K562 (cell line): ENCODE results near the gene AMN1. TPM values are rescaled to one million over a fixed set of nuclear protein-coding genes. Genes with fewer than 3 reads are reported as not detected.
"Not testable (repeated sequence)": the region's sequence is repeated elsewhere in the genome, so short reads cannot be mapped to it uniquely, and the experiment has no call there.

Source experiments
- BACH1 ChIP-seq: fragments of 200-800 bp; sonication (Bioruptor generic); IDR thresholded peaks from 2 replicates; pipeline ENCODE4 v1.6.1; 2016; ENCODE audit warnings: missing genetic modification characterization, missing compliant biosample characterization
- C11orf30 ChIP-seq: fragments of 450-650 bp; IDR thresholded peaks from 2 replicates; pipeline ENCODE4 v1.6.1; 2016; ENCODE audit warnings: low read depth, mild to moderate bottlenecking
- EP400 ChIP-seq: fragments of 450-650 bp; IDR thresholded peaks from 2 replicates; pipeline ENCODE4 v1.6.1; 2017; ENCODE audit warnings: antibody characterized with exemption, mild to moderate bottlenecking, moderate library complexity
- L3MBTL2 ChIP-seq: fragments of 450-650 bp; IDR thresholded peaks from 2 replicates; pipeline ENCODE4 v1.6.1; 2016; ENCODE audit warnings: mild to moderate bottlenecking, moderate library complexity
- PYGO2 ChIP-seq: fragments of 450-650 bp; IDR thresholded peaks from 2 replicates; pipeline ENCODE4 v1.6.1; 2016; ENCODE audit warnings: mild to moderate bottlenecking, missing genetic modification characterization, moderate library complexity, missing compliant biosample characterization
- SOX6 ChIP-seq: fragments of 450-650 bp; IDR thresholded peaks from 2 replicates; pipeline ENCODE4 v1.6.1; 2014; ENCODE audit warnings: mild to moderate bottlenecking
- SRF ChIP-seq, 2 experiments: fragments of 250-450, 450-650 bp in 1 of 2; sonication (Bioruptor Pico) in 1 of 2; sonication (generic) in 1 of 2; formaldehyde crosslinking; IDR thresholded peaks; 2 replicates each; pipeline versions ENCODE4 v1.5.0 to v1.5.1; 2020 to 2022; ENCODE audit warnings: mild to moderate bottlenecking in 1 of 2, missing genetic modification reagents in 1 of 2
- YY1 ChIP-seq, 3 experiments: IDR thresholded peaks; 2 replicates each; pipeline ENCODE4 v1.6.1; 2011; ENCODE audit warnings: low read length in 2 of 3, mild to moderate bottlenecking in 2 of 3, moderate library complexity in 2 of 3, borderline replicate concordance in 1 of 3, control low read depth in 1 of 3, low read depth in 1 of 3; ENCODE audit not compliant: insufficient read depth in 3 of 3, insufficient replicate concordance in 2 of 3, control insufficient read depth in 1 of 3, insufficient read length in 1 of 3; ENCODE audit errors: extremely low read depth in 1 of 3
- ZFP1 ChIP-seq: fragments of 450-650 bp; formaldehyde crosslinking; IDR thresholded peaks from 2 replicates; pipeline ENCODE4 v1.4.0; 2020; ENCODE audit warnings: mild to moderate bottlenecking, mixed read lengths
- ZKSCAN3 ChIP-seq: fragments of 250-450 bp; sonication (Bioruptor Pico); IDR thresholded peaks from 2 replicates; pipeline ENCODE4 v1.4.0; 2020
- polyA plus RNA-seq, 8 experiments: library from polyadenylated mRNA; depleted of rRNA in 4 of 8; stranded (reverse) in 5 of 8; unstranded in 3 of 8; fragments of >200 nt; fragmentation: Nextera tagmentation in 2 of 8; fragmentation: Illumina TruSeq in 1 of 8; extraction: Ambion mirVana in 2 of 8; extraction: Trizol in 1 of 8; gene quantifications; 2 replicates each; pipeline versions ENCODE4 v1.2.1 to v1.2.3, GENCODE V29; 2011 to 2014; ENCODE audit warnings: inconsistent platforms in 1 of 8, missing spikeins in 1 of 8
- total RNA-seq, 7 experiments: library from RNA; depleted of rRNA in 6 of 7; stranded (reverse); fragments of >200 nt in 6 of 7; fragmentation: Illumina TruSeq in 2 of 7; extraction: Trizol in 2 of 7; gene quantifications; 2 replicates each; pipeline versions ENCODE4 v1.2.1 to v1.2.3, GENCODE V29; 2011 to 2021; ENCODE audit warnings: low replicate concordance in 1 of 7
- TF ChIP-seq, protein P1 (sequence below), 3 experiments: fragments of 200-800 bp in 1 of 3; fragments of 250-450 bp in 1 of 3; fragments of 450-650 bp in 1 of 3; sonication (Bioruptor Pico) in 1 of 3; sonication (Bioruptor generic) in 1 of 3; formaldehyde crosslinking in 1 of 3; IDR thresholded peaks; 2 replicates each; pipeline versions ENCODE4 v1.6.1 to v1.8.0; 2016 to 2022; ENCODE audit warnings: mild to moderate bottlenecking in 2 of 3, missing genetic modification characterization in 2 of 3, missing compliant biosample characterization in 1 of 3, moderate library complexity in 1 of 3
- TF ChIP-seq, protein P2 (sequence below), 2 experiments: fragments of 450-650 bp in 1 of 2; sonication (generic) in 1 of 2; formaldehyde crosslinking in 1 of 2; IDR thresholded peaks; 2 replicates each; pipeline versions ENCODE4 v1.7.1 to v1.9.0; 2016 to 2022; ENCODE audit warnings: inconsistent platforms in 1 of 2, mild to moderate bottlenecking in 1 of 2, missing genetic modification reagents in 1 of 2

Gene AMN1
- total and polyA plus RNA-seq, 9 of the 15 experiments (the other 6 are each of a cell fraction or from before 2014, with no cell fraction given), result 5.2 to 27.6 (median 13.0) TPM

DNA sequence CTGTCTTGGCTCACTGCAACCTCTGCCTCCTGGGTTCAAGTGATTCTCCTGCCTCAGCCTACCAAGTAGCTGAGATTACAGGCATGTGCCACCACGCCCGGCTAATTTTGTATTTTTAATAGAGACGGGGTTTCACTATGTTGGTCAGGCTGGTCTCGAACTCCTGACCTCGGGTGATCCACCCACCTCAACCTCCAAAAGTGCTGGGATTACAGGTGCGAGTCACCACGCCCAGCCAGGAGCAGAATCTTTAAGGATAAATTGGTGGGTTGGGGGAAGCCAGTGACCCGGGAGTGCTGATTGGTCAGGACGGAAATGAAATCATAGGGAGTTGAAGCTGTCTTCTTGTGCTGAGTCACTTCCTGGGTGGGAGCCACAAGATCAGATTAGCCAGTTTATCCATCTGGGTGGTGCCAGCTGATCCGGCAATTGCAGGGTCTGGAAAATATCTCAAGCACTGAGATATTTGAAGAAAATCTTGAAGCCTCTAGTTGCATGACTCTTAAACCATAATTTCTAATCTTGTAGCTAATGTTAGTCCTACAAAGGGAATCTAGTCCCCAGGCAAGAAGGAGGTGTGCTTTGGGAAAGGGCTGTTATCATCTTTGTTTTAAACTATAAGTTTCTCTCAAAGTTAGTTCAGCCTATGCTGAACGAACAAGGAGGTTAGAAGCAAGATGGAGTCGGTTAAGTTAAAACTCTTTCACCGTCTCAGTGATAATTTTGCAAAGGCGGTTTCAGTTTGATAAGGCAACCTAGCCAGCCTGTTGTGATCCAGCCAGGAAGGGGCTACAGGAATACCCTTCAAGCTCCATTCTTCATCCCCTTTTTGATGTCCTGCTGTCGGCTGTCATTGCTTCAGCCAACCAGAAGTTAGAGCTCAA, 5.0 kb upstream of the AMN1 start (continued):
- TF ChIP-seq BACH1 (tag) (peak; percentile 92), ZFP1 (CRISPR knock-in tag) (0 out of 2 replicates have a peak, but pooled peaks have one; percentile 34), EP400 (0 out of 2 replicates have a peak, but pooled peaks have one; percentile 37), L3MBTL2 (peak; percentile 58; the same call in 1 of the 2 replicates), ZKSCAN3 (CRISPR knock-in tag) (peak; percentile 65; the same call in 1 of the 2 replicates), SRF (CRISPR knock-in tag; IDR thresholded peaks at IDR 0.05) (peak in 1 of 2 experiments; percentile 76; a peak in 2 of 4 replicates), SOX6 (peak; percentile 72), C11orf30 (peak; percentile 89), YY1 (IDR thresholded peaks at IDR 0.05; ENCODE audit: borderline replicate concordance in 1 of 3, control insufficient read depth in 1 of 3, extremely low read depth in 1 of 3, insufficient read depth in 3 of 3, insufficient read length in 1 of 3, insufficient replicate concordance in 2 of 3, low read depth in 1 of 3, low read length in 2 of 3) (peak in 1 of 3 experiments; percentile 41), PYGO2 (tag) (peak; percentile 93)
- TF ChIP-seq, protein P1, sequence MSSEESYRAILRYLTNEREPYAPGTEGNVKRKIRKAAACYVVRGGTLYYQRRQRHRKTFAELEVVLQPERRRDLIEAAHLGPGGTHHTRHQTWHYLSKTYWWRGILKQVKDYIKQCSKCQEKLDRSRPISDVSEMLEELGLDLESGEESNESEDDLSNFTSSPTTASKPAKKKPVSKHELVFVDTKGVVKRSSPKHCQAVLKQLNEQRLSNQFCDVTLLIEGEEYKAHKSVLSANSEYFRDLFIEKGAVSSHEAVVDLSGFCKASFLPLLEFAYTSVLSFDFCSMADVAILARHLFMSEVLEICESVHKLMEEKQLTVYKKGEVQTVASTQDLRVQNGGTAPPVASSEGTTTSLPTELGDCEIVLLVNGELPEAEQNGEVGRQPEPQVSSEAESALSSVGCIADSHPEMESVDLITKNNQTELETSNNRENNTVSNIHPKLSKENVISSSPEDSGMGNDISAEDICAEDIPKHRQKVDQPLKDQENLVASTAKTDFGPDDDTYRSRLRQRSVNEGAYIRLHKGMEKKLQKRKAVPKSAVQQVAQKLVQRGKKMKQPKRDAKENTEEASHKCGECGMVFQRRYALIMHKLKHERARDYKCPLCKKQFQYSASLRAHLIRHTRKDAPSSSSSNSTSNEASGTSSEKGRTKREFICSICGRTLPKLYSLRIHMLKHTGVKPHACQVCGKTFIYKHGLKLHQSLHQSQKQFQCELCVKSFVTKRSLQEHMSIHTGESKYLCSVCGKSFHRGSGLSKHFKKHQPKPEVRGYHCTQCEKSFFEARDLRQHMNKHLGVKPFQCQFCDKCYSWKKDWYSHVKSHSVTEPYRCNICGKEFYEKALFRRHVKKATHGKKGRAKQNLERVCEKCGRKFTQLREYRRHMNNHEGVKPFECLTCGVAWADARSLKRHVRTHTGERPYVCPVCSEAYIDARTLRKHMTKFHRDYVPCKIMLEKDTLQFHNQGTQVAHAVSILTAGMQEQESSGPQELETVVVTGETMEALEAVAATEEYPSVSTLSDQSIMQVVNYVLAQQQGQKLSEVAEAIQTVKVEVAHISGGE (CRISPR knock-in tag; IDR thresholded peaks at IDR 0.05), result peak in 1 of 3 experiments; percentile 66; a peak in 2 of 6 replicates
- TF ChIP-seq, protein P2, sequence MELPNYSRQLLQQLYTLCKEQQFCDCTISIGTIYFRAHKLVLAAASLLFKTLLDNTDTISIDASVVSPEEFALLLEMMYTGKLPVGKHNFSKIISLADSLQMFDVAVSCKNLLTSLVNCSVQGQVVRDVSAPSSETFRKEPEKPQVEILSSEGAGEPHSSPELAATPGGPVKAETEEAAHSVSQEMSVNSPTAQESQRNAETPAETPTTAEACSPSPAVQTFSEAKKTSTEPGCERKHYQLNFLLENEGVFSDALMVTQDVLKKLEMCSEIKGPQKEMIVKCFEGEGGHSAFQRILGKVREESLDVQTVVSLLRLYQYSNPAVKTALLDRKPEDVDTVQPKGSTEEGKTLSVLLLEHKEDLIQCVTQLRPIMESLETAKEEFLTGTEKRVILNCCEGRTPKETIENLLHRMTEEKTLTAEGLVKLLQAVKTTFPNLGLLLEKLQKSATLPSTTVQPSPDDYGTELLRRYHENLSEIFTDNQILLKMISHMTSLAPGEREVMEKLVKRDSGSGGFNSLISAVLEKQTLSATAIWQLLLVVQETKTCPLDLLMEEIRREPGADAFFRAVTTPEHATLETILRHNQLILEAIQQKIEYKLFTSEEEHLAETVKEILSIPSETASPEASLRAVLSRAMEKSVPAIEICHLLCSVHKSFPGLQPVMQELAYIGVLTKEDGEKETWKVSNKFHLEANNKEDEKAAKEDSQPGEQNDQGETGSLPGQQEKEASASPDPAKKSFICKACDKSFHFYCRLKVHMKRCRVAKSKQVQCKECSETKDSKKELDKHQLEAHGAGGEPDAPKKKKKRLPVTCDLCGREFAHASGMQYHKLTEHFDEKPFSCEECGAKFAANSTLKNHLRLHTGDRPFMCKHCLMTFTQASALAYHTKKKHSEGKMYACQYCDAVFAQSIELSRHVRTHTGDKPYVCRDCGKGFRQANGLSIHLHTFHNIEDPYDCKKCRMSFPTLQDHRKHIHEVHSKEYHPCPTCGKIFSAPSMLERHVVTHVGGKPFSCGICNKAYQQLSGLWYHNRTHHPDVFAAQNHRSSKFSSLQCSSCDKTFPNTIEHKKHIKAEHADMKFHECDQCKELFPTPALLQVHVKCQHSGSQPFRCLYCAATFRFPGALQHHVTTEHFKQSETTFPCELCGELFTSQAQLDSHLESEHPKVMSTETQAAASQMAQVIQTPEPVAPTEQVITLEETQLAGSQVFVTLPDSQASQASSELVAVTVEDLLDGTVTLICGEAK (IDR thresholded peaks at IDR 0.05), result peak; percentile 64; the same call in 1 of the 2 replicates
- TF ChIP-seq, protein P2 (CRISPR knock-in tag; IDR thresholded peaks at IDR 0.05), result not testable (repeated sequence)
